Measurements from ENCODE around the gene CYP24A1. TPM values are rescaled to one million over a fixed set of nuclear protein-coding genes. Genes with fewer than 3 reads are reported as not detected.

The CYP24A1 gene
- total RNA-seq, 3 donors from 2014 or later (not counting 1 experiment from before 2014, with no cell fraction given): 0.12 TPM; not detected in 2

- intact Hi-C loops (cut with micrococcal nuclease): no loop called here
- no peak for DNase-seq
Observed at GRCh38 chr20:54122189-54122588, 51.6 kb downstream of the CYP24A1 start.

GRCh38 chr20:54119744-54120143 lies 54.0 kb downstream of the CYP24A1 start:
- Histone ChIP-seq H3K4me1 (ENCODE audit: control insufficient read depth, insufficient read depth, low read length) (no peaks in the 10 kb centered on the region), H3K4me3 (ENCODE audit: low read length) (no peak overlapping the region), H3K27ac (ENCODE audit: low read length) (no peak overlapping the region), H3K36me3 (ENCODE audit: control insufficient read depth, insufficient read depth, low read length) (no peaks in the 10 kb centered on the region), H3K27me3 (ENCODE audit: control insufficient read depth, insufficient read depth, low read length) (no peaks in the 10 kb centered on the region), H3K9me3 (ENCODE audit: control insufficient read depth, insufficient read depth, low read length) (no peaks in the 10 kb centered on the region)
- DNase-seq: no peak
- H3K9me3 Mint-ChIP-seq: no peaks in the 10 kb centered on the region
- WGBS (ENCODE audit: insufficient coverage): 78% methylated on average over 2 of the region's 2 CpGs
- intact Hi-C loops (cut with micrococcal nuclease): no loop called here
- H3K27ac Mint-ChIP-seq: no peak overlapping the region
- ATAC-seq: no peak
- no peaks in the 10 kb centered on the region for H3K36me3 Mint-ChIP-seq
- no peaks in the 10 kb centered on the region for H3K4me1 Mint-ChIP-seq
- no peak overlapping the region for H3K4me3 Mint-ChIP-seq
- TF ChIP-seq CTCF (IDR thresholded peaks at IDR 0.05): no peak
- H3K27me3 Mint-ChIP-seq (ENCODE audit: low read depth in 2 of 2): peaks cover 3 to 6% of the 10 kb centered on the region in 2 donors

More at GRCh38 chr20:54122189-54122588, 51.6 kb downstream of the CYP24A1 start:
- TF ChIP-seq CTCF (IDR thresholded peaks at IDR 0.05): no peak
- no peaks in the 10 kb centered on the region for H3K4me1 Mint-ChIP-seq
- Histone ChIP-seq H3K9me3 (ENCODE audit: control insufficient read depth, insufficient read depth, low read length) (no peaks in the 10 kb centered on the region), H3K36me3 (ENCODE audit: control insufficient read depth, insufficient read depth, low read length) (no peaks in the 10 kb centered on the region), H3K27me3 (ENCODE audit: control insufficient read depth, insufficient read depth, low read length) (no peaks in the 10 kb centered on the region), H3K4me1 (ENCODE audit: control insufficient read depth, insufficient read depth, low read length) (no peaks in the 10 kb centered on the region), H3K4me3 (ENCODE audit: low read length) (no peak overlapping the region), H3K27ac (ENCODE audit: low read length) (no peak overlapping the region)
- WGBS (ENCODE audit: insufficient coverage): 80% methylated on average over 1 of the region's 1 CpG
- no peak for ATAC-seq
- peaks cover 3 to 6% of the 10 kb centered on the region in 2 donors for H3K27me3 Mint-ChIP-seq (ENCODE audit: low read depth in 2 of 2)
- no peak overlapping the region for H3K27ac Mint-ChIP-seq
- no peaks in the 10 kb centered on the region for H3K36me3 Mint-ChIP-seq
- no peaks in the 10 kb centered on the region for H3K9me3 Mint-ChIP-seq
- H3K4me3 Mint-ChIP-seq: no peak overlapping the region

GRCh38 chr20:54118220-54119001 lies 55.4 kb downstream of the CYP24A1 start:
- Mint-ChIP-seq H3K9me3 (no peaks in the 10 kb centered on the region), H3K27ac (no peak overlapping the region), H3K4me3 (no peak overlapping the region), H3K4me1 (no peaks in the 10 kb centered on the region), H3K36me3 (no peaks in the 10 kb centered on the region), H3K27me3 (ENCODE audit: low read depth in 2 of 2) (peaks cover 3 to 6% of the 10 kb centered on the region in 2 donors)
- Histone ChIP-seq H3K36me3 (ENCODE audit: control insufficient read depth, insufficient read depth, low read length) (no peaks in the 10 kb centered on the region), H3K27ac (ENCODE audit: low read length) (no peak overlapping the region), H3K9me3 (ENCODE audit: control insufficient read depth, insufficient read depth, low read length) (no peaks in the 10 kb centered on the region), H3K27me3 (ENCODE audit: control insufficient read depth, insufficient read depth, low read length) (no peaks in the 10 kb centered on the region), H3K4me1 (ENCODE audit: control insufficient read depth, insufficient read depth, low read length) (no peaks in the 10 kb centered on the region), H3K4me3 (ENCODE audit: low read length) (no peak overlapping the region)
- intact Hi-C loops (cut with micrococcal nuclease): no loop called here
- TF ChIP-seq CTCF (IDR thresholded peaks at IDR 0.05): no peak
- WGBS (ENCODE audit: insufficient coverage): 100% methylated on average over 2 of the region's 9 CpGs
- no peak for ATAC-seq
- no peak for DNase-seq

All from natural killer cell (primary cell).